HCT116 (cell line): ENCODE measurements around the gene CASP9. TPM values are rescaled to one million over a fixed set of nuclear protein-coding genes. Genes with fewer than 3 reads are reported as not detected.

Experiments
- ATAC-seq: fragments of 200-7000 bp; cut with Tn5 transposase; 2 replicates; pipeline ENCODE4 v1.9.1; 2020; ENCODE audit warnings: mild to moderate bottlenecking, moderate library complexity
- BruUV-seq: library from RNA; stranded (reverse); fragments of 400-500 nt; replicated peaks from 2 replicates; lab custom pipeline; 2021; lab: Mats Ljungman, UMichigan
- CTCF ChIA-PET: fragments of 300-600 bp; sonication (Branson Sonifier 250); formaldehyde crosslinking; loops from one replicate; lab custom pipeline; 2021; ENCODE audit warnings: antibody characterized with exemption; lab: Charles Lee
- POLR2A ChIA-PET: fragments of 300-600, 350-600 bp; sonication (Branson Sonifier 250); formaldehyde crosslinking; loops from one replicate; lab custom pipeline; 2021; ENCODE audit warnings: antibody characterized with exemption; lab: Charles Lee
- RAD21 ChIA-PET, 2 experiments: fragments of 300-600 bp; sonication (Branson Sonifier 250); formaldehyde crosslinking; loops; one replicate each; lab custom pipeline; 2023; ENCODE audit warnings: low total read pairs in 2 of 2; ENCODE audit not compliant: uncharacterized antibody in 2 of 2, unreplicated experiment in 2 of 2, low non-redundant PET in 1 of 2; lab: Charles Lee
- DNase-seq: peaks from one replicate; pipeline ENCODE4 v3.0.0-alpha.2; 2010; ENCODE audit warnings: low read depth, low spot score
- H2AFZ ChIP-seq: fragments of 200-600 bp; shearing (Covaris generic), sonication (generic); 2 replicates; pipeline ENCODE4 v1.6.1; 2017; ENCODE audit warnings: low read depth, mixed run types, mixed read lengths, antibody characterized with exemption, low read length; ENCODE audit not compliant: poor library complexity, severe bottlenecking
- H3K27ac ChIP-seq: 2 replicates; pipeline ENCODE4 v1.5.1; 2012; ENCODE audit warnings: low read depth, low read length
- H3K27me3 ChIP-seq: fragments of 200-600 bp; sonication (generic); 2 replicates; pipeline ENCODE4 v1.6.1; 2016; ENCODE audit warnings: mixed run types, low read length, mixed read lengths; ENCODE audit not compliant: insufficient read depth
- H3K36me3 ChIP-seq, 2 experiments: fragments of 200-500 bp in 1 of 2; fragments of 200-600 bp in 1 of 2; sonication (Bioruptor generic) in 1 of 2; sonication (generic) in 1 of 2; 2 replicates each; pipeline versions ENCODE4 v1.5.1 to v1.6.1; 2014 to 2016; ENCODE audit warnings: low read length in 2 of 2, inconsistent platforms in 1 of 2, mixed read lengths in 1 of 2, mixed run types in 1 of 2; ENCODE audit not compliant: insufficient read depth in 2 of 2, control insufficient read depth in 1 of 2
- H3K4me1 ChIP-seq, 2 experiments: fragments of 200-600 bp in 1 of 2; sonication (generic) in 1 of 2; 2 replicates each; pipeline versions ENCODE4 v1.5.1 to v1.6.1; 2012 to 2017; ENCODE audit warnings: low read length in 2 of 2, inconsistent platforms in 1 of 2, mild to moderate bottlenecking in 1 of 2, mixed read lengths in 1 of 2, mixed run types in 1 of 2, moderate library complexity in 1 of 2; ENCODE audit not compliant: insufficient read depth in 2 of 2, control insufficient read depth in 1 of 2
- H3K4me2 ChIP-seq: fragments of 200-600 bp; sonication (generic); 2 replicates; pipeline ENCODE4 v1.6.1; 2017; ENCODE audit warnings: mixed run types, low read length, mixed read lengths
- H3K4me3 ChIP-seq, 2 experiments: fragments of 200-600 bp in 1 of 2; sonication (generic) in 1 of 2; replicated peaks in 1 of 2; 2 replicates each; pipeline ENCODE4 v1.5.1; 2011 to 2016; ENCODE audit warnings: low read length in 2 of 2, control low read depth in 1 of 2, low read depth in 1 of 2, mild to moderate bottlenecking in 1 of 2, mixed read lengths in 1 of 2, mixed run types in 1 of 2
- H3K79me2 ChIP-seq: fragments of 200-600 bp; sonication (generic); 2 replicates; pipeline ENCODE4 v1.6.1; 2017; ENCODE audit warnings: mild to moderate bottlenecking, mixed run types, low read length, moderate library complexity, mixed read lengths; ENCODE audit not compliant: insufficient read depth
- H3K9ac ChIP-seq: fragments of 200-600 bp; sonication (generic); 2 replicates; pipeline ENCODE4 v1.6.1; 2016; ENCODE audit warnings: low read length, mixed read lengths
- H3K9me2 ChIP-seq: fragments of 200-600 bp; sonication (generic), shearing (Covaris generic); 2 replicates; pipeline ENCODE4 v1.6.1; 2017; ENCODE audit warnings: mixed run types, mild to moderate bottlenecking, moderate library complexity; ENCODE audit not compliant: insufficient read depth
- H3K9me3 ChIP-seq, 2 experiments: fragments of 200-500 bp in 1 of 2; fragments of 200-600 bp in 1 of 2; sonication (Bioruptor generic) in 1 of 2; sonication (generic) in 1 of 2; 2 replicates each; pipeline ENCODE4 v1.6.1; 2014 to 2017; ENCODE audit warnings: low read length in 2 of 2, mixed read lengths in 2 of 2, inconsistent platforms in 1 of 2, low read depth in 1 of 2, mild to moderate bottlenecking in 1 of 2, mixed run types in 1 of 2, moderate library complexity in 1 of 2; ENCODE audit not compliant: control insufficient read depth in 1 of 2, insufficient read depth in 1 of 2
- H4K20me1 ChIP-seq: fragments of 200-600 bp; sonication (generic), shearing (Covaris generic); 2 replicates; pipeline ENCODE4 v1.6.1; 2017; ENCODE audit warnings: mixed run types, mild to moderate bottlenecking, moderate library complexity; ENCODE audit not compliant: insufficient read depth
- ATF3 ChIP-seq: IDR thresholded peaks from 2 replicates; pipeline ENCODE4 v1.6.1; 2012
- ELF1 ChIP-seq: IDR thresholded peaks from 2 replicates; pipeline ENCODE4 v1.6.1; 2012; ENCODE audit warnings: low read depth, borderline replicate concordance
- EZH2 ChIP-seq: fragments of 200-600 bp; sonication (generic); IDR thresholded peaks from 2 replicates; pipeline ENCODE4 v1.6.1; 2017; ENCODE audit warnings: antibody characterized with exemption, mixed run types
- FOSL1 ChIP-seq: IDR thresholded peaks from 2 replicates; pipeline ENCODE4 v1.6.1; 2012; ENCODE audit warnings: low read depth
- RAD21 ChIP-seq: IDR thresholded peaks from 2 replicates; pipeline ENCODE4 v1.6.1; 2012; ENCODE audit warnings: low read depth, mild to moderate bottlenecking
- SP1 ChIP-seq: IDR thresholded peaks from 2 replicates; pipeline ENCODE4 v1.6.1; 2012; ENCODE audit warnings: low read depth
- YY1 ChIP-seq: IDR thresholded peaks from 2 replicates; pipeline ENCODE4 v1.6.1; 2011; ENCODE audit warnings: low read length, low read depth, moderate library complexity, mild to moderate bottlenecking; ENCODE audit not compliant: insufficient replicate concordance; ENCODE audit errors: extremely low read depth
- ZNF274 ChIP-seq: fragments of 200-500 bp; sonication (Bioruptor generic); IDR thresholded peaks from 2 replicates; pipeline ENCODE4 v1.6.1; 2014; ENCODE audit warnings: mild to moderate bottlenecking, low read depth, low read length, inconsistent platforms
- intact Hi-C: fragments of 100-400 bp; cut with micrococcal nuclease; formaldehyde crosslinking; loops from 2 replicates; pipeline ENCODE4 v1.10.0; 2022
- total RNA-seq: library from RNA; stranded (reverse); gene quantifications from one replicate; pipeline ENCODE4 v1.2.1, GENCODE V29; 2021; ENCODE audit not compliant: unreplicated experiment
- TF ChIP-seq, protein P1 (sequence below): IDR thresholded peaks from 2 replicates; pipeline ENCODE4 v1.6.1; 2012

Gene CASP9
- total RNA-seq, 1 experiment from 2014 or later = 10.6 TPM

DNA sequence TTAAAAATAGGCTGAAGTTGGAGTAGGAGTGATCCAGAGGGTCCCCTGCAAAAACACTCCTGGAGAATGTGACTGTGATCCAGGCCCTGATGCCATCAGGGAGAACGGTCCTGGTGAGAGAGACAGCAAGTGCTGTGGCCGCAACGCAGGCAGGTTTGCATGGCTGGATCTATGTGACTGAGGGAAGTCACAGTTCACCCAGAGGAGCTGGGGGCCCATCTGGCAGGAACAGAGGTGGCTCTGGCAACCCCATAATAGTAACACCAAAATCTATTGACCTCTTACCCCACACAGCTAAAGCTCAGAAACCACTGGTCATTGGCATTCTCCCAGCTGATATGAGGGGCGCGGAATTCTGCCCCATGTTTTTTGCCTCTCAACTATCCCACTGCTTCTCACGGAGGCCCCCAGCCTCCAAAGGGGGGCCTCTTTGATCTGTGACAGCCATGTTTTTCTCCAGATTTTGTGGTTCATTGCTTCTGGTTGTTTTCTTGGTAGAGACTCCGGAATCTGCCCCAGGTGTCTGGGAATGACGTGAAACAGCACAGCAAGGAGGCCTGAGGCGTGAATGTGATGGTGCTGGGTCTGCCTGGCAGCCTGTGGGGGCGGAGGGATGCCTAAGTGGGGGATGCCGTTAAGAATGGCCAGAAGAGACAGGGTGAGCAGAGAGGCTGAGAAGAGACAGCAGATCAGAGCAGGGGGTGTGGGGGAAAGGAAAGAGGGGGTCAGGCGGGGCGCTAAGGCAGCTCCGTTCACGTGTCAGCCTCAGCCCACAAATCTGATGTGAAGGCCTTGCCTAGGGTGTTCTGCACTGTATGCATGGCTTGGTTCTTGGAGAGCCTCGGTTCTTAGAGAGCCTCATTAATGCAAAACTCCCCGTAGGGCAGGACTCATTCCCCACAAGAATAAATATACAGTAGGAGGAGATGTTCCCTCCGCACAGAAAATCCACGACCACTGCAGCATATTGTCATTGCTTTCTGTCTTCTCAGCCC lies 23.5 kb downstream of the CASP9 start:
- Histone ChIP-seq H3K27me3 (no peaks in the 10 kb centered on the region), H3K79me2 (no peaks in the 10 kb centered on the region), H3K36me3 (no peaks in the 10 kb centered on the region), H4K20me1 (no peaks in the 10 kb centered on the region), H3K9me2 (no peaks in the 10 kb centered on the region), H3K4me3 (no peak overlapping the region), H3K9me3 (no peaks in the 10 kb centered on the region), H3K27ac (no peak overlapping the region), H3K4me2 (no peak overlapping the region), H2AFZ (no peak overlapping the region), H3K4me1 (no peaks in the 10 kb centered on the region), H3K9ac (no peak overlapping the region)
- intact Hi-C loops = loop anchor here (1.0 kb wide), 1 partner anchor 177 kb away; no protein-coding TSS in a partner anchor
- POLR2A ChIA-PET = no interaction called here
- RAD21 ChIA-PET = no interaction called here
- TF ChIP-seq, protein P1, sequence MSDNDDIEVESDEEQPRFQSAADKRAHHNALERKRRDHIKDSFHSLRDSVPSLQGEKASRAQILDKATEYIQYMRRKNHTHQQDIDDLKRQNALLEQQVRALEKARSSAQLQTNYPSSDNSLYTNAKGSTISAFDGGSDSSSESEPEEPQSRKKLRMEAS = no peak
- TF ChIP-seq ELF1 (no peak), ZNF274 (no peak), RAD21 (no peak), ATF3 (no peak), YY1 (no peak)
- ATAC-seq (no peak), DNase-seq (no peak)
- no TSS peak for BruUV-seq
- CTCF ChIA-PET = interaction anchor here (1.1 kb wide), 1 partner anchor 372 kb away, joined by 5 read pairs; no protein-coding TSS in a partner anchor

DNA sequence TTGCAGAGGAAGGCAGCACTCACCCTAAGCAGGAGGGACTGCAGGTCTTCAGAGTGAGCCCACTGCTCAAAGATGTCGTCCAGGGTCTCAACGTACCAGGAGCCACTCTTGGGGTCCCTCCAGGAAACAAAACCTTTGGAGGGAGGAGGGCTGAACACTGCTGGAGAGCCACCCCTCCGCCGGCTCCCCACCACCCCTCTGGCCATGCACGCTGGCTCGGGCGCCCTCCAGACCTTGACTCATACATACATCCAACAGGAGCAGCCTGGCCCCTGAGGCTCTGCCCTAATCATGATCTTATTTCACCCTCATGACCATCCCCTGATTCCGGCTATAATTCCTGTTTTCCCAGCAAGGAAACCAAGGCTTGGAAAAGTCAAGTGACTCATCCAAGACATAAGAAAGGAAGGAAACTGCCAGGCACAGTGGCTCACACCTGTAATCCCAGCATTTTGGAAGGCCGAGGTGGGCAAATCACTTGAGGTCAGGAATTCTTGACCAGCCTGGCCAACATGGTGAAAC lies 30.1 kb downstream of the CASP9 start:
- Histone ChIP-seq H3K27me3 (no peaks in the 10 kb centered on the region), H3K4me1 (no peaks in the 10 kb centered on the region), H4K20me1 (no peaks in the 10 kb centered on the region), H3K9me2 (no peaks in the 10 kb centered on the region), H3K4me3 (no peak overlapping the region), H2AFZ (no peak overlapping the region), H3K79me2 (no peaks in the 10 kb centered on the region), H3K36me3 (no peaks in the 10 kb centered on the region), H3K4me2 (no peak overlapping the region), H3K27ac (no peak overlapping the region), H3K9ac (no peak overlapping the region), H3K9me3 (no peaks in the 10 kb centered on the region)
- CTCF ChIA-PET = interaction anchor here (0.7 kb wide), 1 partner anchor 170 kb away, joined by 3 read pairs; no protein-coding TSS in a partner anchor
- RAD21 ChIA-PET = no interaction called here
- intact Hi-C loops = no loop called here
- BruUV-seq = no TSS peak
- DNase-seq = no peak
- TF ChIP-seq EZH2 (no peak), SP1 (no peak), FOSL1 (no peak)
- ATAC-seq = no peak
- POLR2A ChIA-PET = no interaction called here
